HL-60 (cell line): ENCODE results near the gene ZNF25.

ENCODE experiments used
- CTCF ChIP-seq: IDR thresholded peaks from one replicate; pipeline ENCODE4 v1.5.1; 2011; ENCODE audit warnings: low read length, control low read depth, inconsistent platforms; ENCODE audit not compliant: insufficient read depth
- POLR2AphosphoS5 ChIP-seq: IDR thresholded peaks from 2 replicates; pipeline ENCODE4 v1.6.1; 2012; ENCODE audit warnings: low read depth
- SPI1 ChIP-seq: IDR thresholded peaks from 2 replicates; pipeline ENCODE4 v1.6.1; 2012; ENCODE audit warnings: low read depth, mild to moderate bottlenecking, borderline replicate concordance

- TF ChIP-seq CTCF (no peak), SPI1 (no peak), POLR2AphosphoS5 (no peak)
These were observed 28.2 kb downstream of the ZNF25 start for GRCh38 chr10:37948210-37948609.
